IMR-90 (cell line): Measurements from ENCODE around the gene RGS12. TPM values are rescaled to one million over a fixed set of nuclear protein-coding genes. Genes with fewer than 3 reads are reported as not detected.
A peak's percentile ranks its signal among the peaks of the same experiment; 100 is the strongest.

Experiments
- ATAC-seq: fragments of 200-7000 bp; cut with Tn5 transposase; 2 replicates; pipeline ENCODE4 v1.9.1; 2020; ENCODE audit warnings: low read depth, mild to moderate bottlenecking, moderate library complexity
- BruUV-seq: library from RNA; stranded (reverse); fragments of 400-500 nt; replicated peaks from 2 replicates; lab custom pipeline; 2021; lab: Mats Ljungman, UMichigan
- CTCF ChIA-PET: fragments of 300-600 bp; formaldehyde crosslinking; extraction: SDS; loops from one replicate; lab custom pipeline; 2021; ENCODE audit warnings: antibody characterized with exemption; lab: Yijun Ruan, JAX
- POLR2A ChIA-PET: fragments of 300-600 bp; sonication (Branson Sonifier 250); formaldehyde crosslinking; loops from one replicate; lab custom pipeline; 2022; ENCODE audit warnings: antibody characterized with exemption; ENCODE audit not compliant: unreplicated experiment; lab: Charles Lee
- DNase-seq: peaks from one replicate; pipeline ENCODE4 v3.0.0; 2013
- H2AFZ ChIP-seq: replicated peaks from 2 replicates; pipeline ENCODE3; 2013; ENCODE audit warnings: low read length, mild to moderate bottlenecking; ENCODE audit not compliant: poor library complexity
- H2AK5ac ChIP-seq: 2 replicates; pipeline ENCODE4 v1.6.1; 2013; ENCODE audit warnings: low read depth, low read length, inconsistent platforms
- H2AK9ac ChIP-seq: replicated peaks from 2 replicates; pipeline ENCODE3; 2013; ENCODE audit warnings: mild to moderate bottlenecking, low read depth, low read length, moderate library complexity; ENCODE audit not compliant: poor library complexity
- H2BK120ac ChIP-seq: 2 replicates; pipeline ENCODE4 v1.6.1; 2013; ENCODE audit warnings: low read depth, low read length, inconsistent platforms
- H2BK15ac ChIP-seq: 3 replicates; pipeline ENCODE4 v1.6.1; 2013; ENCODE audit warnings: low read depth, low read length, inconsistent platforms
- H2BK20ac ChIP-seq: 2 replicates; pipeline ENCODE4 v1.6.1; 2013; ENCODE audit warnings: low read depth, mild to moderate bottlenecking, inconsistent platforms, low read length, moderate library complexity
- H2BK5ac ChIP-seq: 2 replicates; pipeline ENCODE4 v1.6.1; 2013; ENCODE audit warnings: mild to moderate bottlenecking, low read depth, low read length, inconsistent platforms; ENCODE audit not compliant: poor library complexity, severe bottlenecking
- H3K14ac ChIP-seq: replicated peaks from 2 replicates; pipeline ENCODE4 v1.6.1; 2013; ENCODE audit warnings: low read depth, low read length, inconsistent platforms
- H3K18ac ChIP-seq: 2 replicates; pipeline ENCODE4 v1.6.1; 2013; ENCODE audit warnings: low read depth, low read length, control low read depth
- H3K23ac ChIP-seq: 2 replicates; pipeline ENCODE4 v1.6.1; 2013; ENCODE audit warnings: low read depth, low read length, inconsistent platforms
- H3K27ac ChIP-seq: 2 replicates; pipeline ENCODE4 v1.5.1; 2013; ENCODE audit warnings: mild to moderate bottlenecking, control low read depth, low read length; ENCODE audit not compliant: insufficient read depth
- H3K27me3 ChIP-seq: 2 replicates; pipeline ENCODE4 v1.6.1; 2013; ENCODE audit warnings: low read length; ENCODE audit not compliant: control insufficient read depth, insufficient read depth
- H3K36me3 ChIP-seq: 2 replicates; pipeline ENCODE4 v1.6.1; 2013; ENCODE audit warnings: low read length, mixed read lengths; ENCODE audit not compliant: control insufficient read depth, insufficient read depth
- H3K4ac ChIP-seq: 2 replicates; pipeline ENCODE4 v1.6.1; 2013; ENCODE audit warnings: low read depth, low read length, inconsistent platforms
- H3K4me1 ChIP-seq: 2 replicates; pipeline ENCODE4 v1.6.1; 2013; ENCODE audit warnings: low read length, mixed read lengths; ENCODE audit not compliant: control insufficient read depth, insufficient read depth
- H3K4me2 ChIP-seq: 2 replicates; pipeline ENCODE4 v1.6.1; 2013; ENCODE audit warnings: low read depth, mild to moderate bottlenecking, control low read depth, low read length, moderate library complexity
- H3K4me3 ChIP-seq: 2 replicates; pipeline ENCODE4 v1.5.1; 2013; ENCODE audit warnings: low read depth, mild to moderate bottlenecking, control low read depth, low read length, moderate library complexity; ENCODE audit not compliant: insufficient read depth
- H3K56ac ChIP-seq: 2 replicates; pipeline ENCODE4 v1.6.1; 2013; ENCODE audit warnings: low read length, inconsistent platforms; ENCODE audit not compliant: insufficient read depth; ENCODE audit errors: extremely low read depth
- H3K79me1 ChIP-seq, 2 experiments: 2 replicates each; pipeline ENCODE4 v1.6.1; 2013; ENCODE audit warnings: low read length in 2 of 2, inconsistent platforms in 1 of 2, low read depth in 1 of 2
- H3K9ac ChIP-seq: 2 replicates; pipeline ENCODE4 v1.6.1; 2013; ENCODE audit warnings: low read depth, low read length, control low read depth
- H3K9me1 ChIP-seq: 2 replicates; pipeline ENCODE4 v1.6.1; 2013; ENCODE audit warnings: low read length, inconsistent platforms; ENCODE audit not compliant: insufficient read depth
- H3K9me3 ChIP-seq: 2 replicates; pipeline ENCODE4 v1.6.1; 2013; ENCODE audit warnings: low read length; ENCODE audit not compliant: control insufficient read depth, insufficient read depth
- H4K20me1 ChIP-seq: 2 replicates; pipeline ENCODE4 v1.6.1; 2013; ENCODE audit warnings: low read length, inconsistent platforms; ENCODE audit not compliant: insufficient read depth
- H4K5ac ChIP-seq: 2 replicates; pipeline ENCODE4 v1.6.1; 2013; ENCODE audit warnings: mild to moderate bottlenecking, low read depth, low read length, control low read depth
- H4K8ac ChIP-seq, 2 experiments: 2 replicates each; pipeline ENCODE4 v1.6.1; 2013; ENCODE audit warnings: low read depth in 2 of 2, low read length in 2 of 2, control low read depth in 1 of 2, inconsistent platforms in 1 of 2
- H4K91ac ChIP-seq: 2 replicates; pipeline ENCODE4 v1.6.1; 2013; ENCODE audit warnings: low read depth, low read length, inconsistent platforms; ENCODE audit not compliant: insufficient read depth
- BHLHE40 ChIP-seq: fragments of 150-350 bp; IDR thresholded peaks from 2 replicates; pipeline ENCODE4 v1.6.1; 2016; ENCODE audit warnings: mild to moderate bottlenecking, low read depth, low read length
- CEBPB ChIP-seq: IDR thresholded peaks from 2 replicates; pipeline ENCODE4 v1.6.1; 2012; ENCODE audit warnings: low read depth, low read length, improper control_type of control experiment
- CHD1 ChIP-seq: IDR thresholded peaks from 2 replicates; pipeline ENCODE4 v1.6.1; 2012; ENCODE audit warnings: low read depth, low read length, improper control_type of control experiment
- ELK1 ChIP-seq: fragments of 150-350 bp; IDR thresholded peaks from 2 replicates; pipeline ENCODE4 v1.6.1; 2016; ENCODE audit warnings: low read depth, mild to moderate bottlenecking, low read length, moderate library complexity, borderline replicate concordance
- FOS ChIP-seq: fragments of 150-350 bp; IDR thresholded peaks from 2 replicates; pipeline ENCODE4 v1.6.1; 2016; ENCODE audit warnings: low read depth, low read length
- MAFK ChIP-seq: IDR thresholded peaks from 2 replicates; pipeline ENCODE4 v1.6.1; 2012; ENCODE audit warnings: low read depth, low read length, improper control_type of control experiment
- MAZ ChIP-seq: IDR thresholded peaks from 2 replicates; pipeline ENCODE4 v1.6.1; 2012; ENCODE audit warnings: low read depth, mild to moderate bottlenecking, low read length, improper control_type of control experiment, moderate library complexity, borderline replicate concordance
- MXI1 ChIP-seq: IDR thresholded peaks from 2 replicates; pipeline ENCODE4 v1.6.1; 2012; ENCODE audit warnings: low read depth, mild to moderate bottlenecking, low read length, moderate library complexity, borderline replicate concordance
- NFE2L2 ChIP-seq: fragments of 150-350 bp; IDR thresholded peaks from 2 replicates; pipeline ENCODE4 v1.6.1; 2016; ENCODE audit warnings: low read depth, mild to moderate bottlenecking, low read length
- RAD21 ChIP-seq: IDR thresholded peaks from 2 replicates; pipeline ENCODE4 v1.6.1; 2012; ENCODE audit warnings: low read length, improper control_type of control experiment
- RCOR1 ChIP-seq: IDR thresholded peaks from 2 replicates; pipeline ENCODE4 v1.6.1; 2012; ENCODE audit warnings: mild to moderate bottlenecking, low read length, improper control_type of control experiment; ENCODE audit not compliant: insufficient replicate concordance
- RFX5 ChIP-seq: IDR thresholded peaks from 2 replicates; pipeline ENCODE4 v1.8.0; 2012; ENCODE audit warnings: low read depth, mild to moderate bottlenecking, low read length, moderate library complexity
- SMC3 ChIP-seq: fragments of 150-350 bp; IDR thresholded peaks from 2 replicates; pipeline ENCODE4 v1.6.1; 2016; ENCODE audit warnings: low read depth, mild to moderate bottlenecking, antibody characterized with exemption, low read length, moderate library complexity
- WGBS, 2 experiments: methylation state at CpG; one replicate each; pipeline versions ENCODE4 v1.1.5 to v1.1.7; 2013; ENCODE audit warnings: missing lambda C conversion rate in 2 of 2; ENCODE audit not compliant: insufficient read length in 1 of 2; ENCODE audit errors: extremely low coverage in 2 of 2; 5-methylcytosine and 5-hydroxymethylcytosine counted together
- dilution Hi-C: fragments of 300-500 bp; cut with HindIII; formaldehyde crosslinking; loops from one replicate; pipeline ENCODE4 v1.14.3; 2018; ENCODE audit warnings: low sequenced_read_pairs; ENCODE audit not compliant: unreplicated experiment
- in situ Hi-C: fragments of 300-500 bp; cut with MboI; formaldehyde crosslinking; loops from 3 replicates; pipeline ENCODE4 v1.14.3; 2019; ENCODE audit warnings: low sequenced_read_pairs, inconsistent platforms, mixed read lengths
- intact Hi-C: fragments of 100-400 bp; cut with micrococcal nuclease; formaldehyde crosslinking; loops from 2 replicates; pipeline ENCODE4 v1.10.0; 2022
- polyA plus RNA-seq, 3 experiments: library from polyadenylated mRNA; depleted of rRNA; stranded (reverse); fragments of >200 nt; gene quantifications; 2 replicates each; pipeline ENCODE4 v1.2.3, GENCODE V29; 2012; ENCODE audit warnings: low replicate concordance in 1 of 3
- total RNA-seq: library from RNA; depleted of rRNA; stranded (reverse); fragments of >200 nt; gene quantifications from 2 replicates; pipeline ENCODE4 v1.2.3, GENCODE V29; 2012
- TF ChIP-seq, protein P1 (sequence below): fragments of 150-350 bp; IDR thresholded peaks from 2 replicates; pipeline ENCODE4 v1.6.1; 2017; ENCODE audit warnings: mild to moderate bottlenecking, antibody characterized with exemption, low read length, low read depth
- TF ChIP-seq, protein P2 (sequence below): conservative IDR thresholded peaks from 2 replicates; pipeline ENCODE4 v1.5.1; 2012; ENCODE audit warnings: mild to moderate bottlenecking, low read depth, low read length, improper control_type of control experiment

Gene RGS12
- total and polyA plus RNA-seq, 2 of the 4 experiments (the other 2 are of a cell fraction), result 11.8 to 12.0 TPM

DNA sequence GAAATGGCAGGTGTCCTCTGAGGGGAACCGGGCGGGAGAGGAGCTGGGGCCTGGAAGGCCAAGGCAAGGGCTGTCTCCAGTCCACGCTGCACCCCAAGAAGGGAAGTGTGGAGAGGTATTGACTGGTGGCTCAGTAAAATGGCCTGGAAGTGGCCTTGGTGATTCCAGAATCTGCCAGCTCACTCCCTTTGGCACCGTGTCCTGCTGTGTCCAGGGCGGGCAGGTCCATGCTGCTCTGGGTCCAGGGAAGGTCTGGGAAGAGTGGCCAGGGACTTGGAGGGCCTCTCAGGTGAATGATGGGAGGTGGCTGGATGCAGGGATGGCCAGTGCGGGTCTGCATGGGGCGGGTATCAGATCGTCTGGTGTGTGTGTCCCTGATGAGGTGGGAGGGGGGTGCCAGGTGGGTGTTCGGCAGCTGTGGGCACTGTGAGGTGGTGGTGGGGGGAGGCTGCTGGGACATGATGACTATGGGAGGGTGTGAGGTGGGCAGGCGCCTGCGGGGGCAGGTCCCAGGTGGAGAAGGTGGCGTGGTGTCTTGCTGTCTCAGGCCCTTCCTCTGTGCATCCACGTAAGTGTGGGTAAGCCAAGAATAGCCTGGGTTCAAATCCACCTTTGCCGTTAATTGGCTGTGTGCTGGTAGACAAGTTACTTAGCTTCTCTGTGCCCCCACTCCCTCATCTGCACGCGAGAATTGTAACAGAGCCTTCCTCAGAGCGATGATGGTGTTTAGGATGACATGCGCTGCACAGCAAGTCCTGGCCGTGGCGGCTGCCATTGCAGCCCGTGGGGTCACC, 17.7 kb downstream of the RGS12 start:
- no peak overlapping the region for H2AFZ ChIP-seq
- H4K8ac ChIP-seq, result no peak overlapping the region
- no peak for DNase-seq
- peak overlapping the region; percentile 9 for H2AK9ac ChIP-seq
- 79% methylated on average over 11 of the region's 21 CpGs; no CpG with 5 or more reads in 1 of the 2 experiments for WGBS, 2 experiments
- no peak overlapping the region for H3K14ac ChIP-seq
- H3K36me3 ChIP-seq, result no peaks in the 10 kb centered on the region
- no peak overlapping the region for H3K27ac ChIP-seq
- H3K18ac ChIP-seq, result no peak overlapping the region
- no peak overlapping the region for H3K4ac ChIP-seq
- H3K9me3 ChIP-seq, result no peaks in the 10 kb centered on the region
- H2BK20ac ChIP-seq, result no peak overlapping the region
- in situ Hi-C loops (no loop called here), dilution Hi-C loops (no loop called here), intact Hi-C loops (no loop called here)
- no peak overlapping the region for H3K56ac ChIP-seq
- no TSS peak for BruUV-seq
- H3K4me2 ChIP-seq, result no peak overlapping the region
- peaks cover 39% of the 10 kb centered on the region for H3K9me1 ChIP-seq
- ATAC-seq, result no peak
- no peak overlapping the region for H4K5ac ChIP-seq
- no peak overlapping the region for H2BK5ac ChIP-seq
- no peak overlapping the region for H2BK120ac ChIP-seq
- peaks cover 50% of the 10 kb centered on the region for H4K20me1 ChIP-seq
- H3K4me1 ChIP-seq, result peaks cover 8% of the 10 kb centered on the region
- H3K4me3 ChIP-seq, result no peak overlapping the region
- H3K79me1 ChIP-seq, result peaks cover 31 to 80% of the 10 kb centered on the region in 2 experiments
- no peak overlapping the region for H3K9ac ChIP-seq
- no peak overlapping the region for H4K91ac ChIP-seq
- ChIA-PET CTCF (no interaction called here), POLR2A (no interaction called here)
- H3K23ac ChIP-seq, result no peak overlapping the region
- H2AK5ac ChIP-seq, result no peak overlapping the region
- H2BK15ac ChIP-seq, result no peak overlapping the region
- no peaks in the 10 kb centered on the region for H3K27me3 ChIP-seq
- TF ChIP-seq, protein P1, sequence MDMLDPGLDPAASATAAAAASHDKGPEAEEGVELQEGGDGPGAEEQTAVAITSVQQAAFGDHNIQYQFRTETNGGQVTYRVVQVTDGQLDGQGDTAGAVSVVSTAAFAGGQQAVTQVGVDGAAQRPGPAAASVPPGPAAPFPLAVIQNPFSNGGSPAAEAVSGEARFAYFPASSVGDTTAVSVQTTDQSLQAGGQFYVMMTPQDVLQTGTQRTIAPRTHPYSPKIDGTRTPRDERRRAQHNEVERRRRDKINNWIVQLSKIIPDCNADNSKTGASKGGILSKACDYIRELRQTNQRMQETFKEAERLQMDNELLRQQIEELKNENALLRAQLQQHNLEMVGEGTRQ, result no peak
- no peak for TF ChIP-seq MAZ
- TF ChIP-seq CHD1, result no peak
- no peak for TF ChIP-seq NFE2L2
- TF ChIP-seq MXI1, result no peak
- no peak for TF ChIP-seq RCOR1
- TF ChIP-seq SMC3, result no peak
- TF ChIP-seq ELK1, result no peak
- no peak for TF ChIP-seq MAFK
- TF ChIP-seq BHLHE40, result no peak
- TF ChIP-seq FOS, result no peak
- TF ChIP-seq RAD21, result no peak
- no peak for TF ChIP-seq RFX5
- no peak for TF ChIP-seq CEBPB
- TF ChIP-seq, protein P2, sequence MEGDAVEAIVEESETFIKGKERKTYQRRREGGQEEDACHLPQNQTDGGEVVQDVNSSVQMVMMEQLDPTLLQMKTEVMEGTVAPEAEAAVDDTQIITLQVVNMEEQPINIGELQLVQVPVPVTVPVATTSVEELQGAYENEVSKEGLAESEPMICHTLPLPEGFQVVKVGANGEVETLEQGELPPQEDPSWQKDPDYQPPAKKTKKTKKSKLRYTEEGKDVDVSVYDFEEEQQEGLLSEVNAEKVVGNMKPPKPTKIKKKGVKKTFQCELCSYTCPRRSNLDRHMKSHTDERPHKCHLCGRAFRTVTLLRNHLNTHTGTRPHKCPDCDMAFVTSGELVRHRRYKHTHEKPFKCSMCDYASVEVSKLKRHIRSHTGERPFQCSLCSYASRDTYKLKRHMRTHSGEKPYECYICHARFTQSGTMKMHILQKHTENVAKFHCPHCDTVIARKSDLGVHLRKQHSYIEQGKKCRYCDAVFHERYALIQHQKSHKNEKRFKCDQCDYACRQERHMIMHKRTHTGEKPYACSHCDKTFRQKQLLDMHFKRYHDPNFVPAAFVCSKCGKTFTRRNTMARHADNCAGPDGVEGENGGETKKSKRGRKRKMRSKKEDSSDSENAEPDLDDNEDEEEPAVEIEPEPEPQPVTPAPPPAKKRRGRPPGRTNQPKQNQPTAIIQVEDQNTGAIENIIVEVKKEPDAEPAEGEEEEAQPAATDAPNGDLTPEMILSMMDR, result no peak
